GM19239 (cell line): ENCODE results near the gene GFRA1.

Source experiments
- DNase-seq: peaks from one replicate; pipeline ENCODE4 v3.0.0; 2011; ENCODE audit warnings: low spot score; ENCODE audit not compliant: insufficient read length
- FAIRE-seq: peaks from 2 replicates; lab custom pipeline; 2011; peaks lifted over from hg19 to GRCh38; lab: Jason Lieb, UNC

The GFRA1 gene

DNA sequence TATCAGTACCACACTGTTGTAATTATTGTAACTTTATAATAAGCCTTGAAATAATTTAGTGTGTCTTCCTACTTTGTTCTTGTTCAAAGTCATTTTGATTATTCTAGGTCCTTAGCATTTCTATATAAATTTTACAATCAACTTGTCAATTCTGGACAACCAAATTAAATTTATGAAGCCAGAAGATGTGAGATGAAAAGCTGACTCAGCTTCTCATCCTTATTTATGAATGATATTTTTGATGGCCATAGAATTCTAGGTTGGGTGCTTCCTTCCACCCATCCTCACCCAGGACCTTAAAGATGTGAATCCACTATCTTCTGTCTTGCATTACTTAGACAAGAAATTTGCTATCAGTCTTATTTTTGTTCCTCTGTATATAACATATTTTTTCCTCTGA, 261.1 kb downstream of the GFRA1 start:
- FAIRE-seq (no peak), DNase-seq (no peak)

GRCh38 chr10:116007256-116007891, 265.6 kb downstream of the GFRA1 start:
- FAIRE-seq = no peak

More at GRCh38 chr10:116007256-116007891, 265.6 kb downstream of the GFRA1 start:
- DNase-seq = no peak
